Astrocyte of the hippocampus (primary cell): ENCODE data around the gene RASA1.

Experiments used
- DNase-seq: peaks from one replicate; pipeline ENCODE4 v3.0.0; 2011; ENCODE audit warnings: low read depth, low spot score

RASA1 gene

GRCh38 chr5:87403409-87403808 lies 135.7 kb downstream of the RASA1 start:
- DNase-seq = no peak

GRCh38 chr5:87403899-87404298 lies 136.2 kb downstream of the RASA1 start:
- no peak for DNase-seq

GRCh38 chr5:87404359-87404758 lies 136.7 kb downstream of the RASA1 start:
- no peak for DNase-seq

- DNase-seq = peak; percentile 31
These were observed 137.9 kb downstream of the RASA1 start for GRCh38 chr5:87405472-87406155.

- no peak for DNase-seq
These were observed 140.5 kb downstream of the RASA1 start for GRCh38 chr5:87408204-87408603.

- DNase-seq = peak; percentile 82
These were observed 143.2 kb downstream of the RASA1 start for GRCh38 chr5:87410931-87411330.

- DNase-seq = no peak
These were observed 143.9 kb downstream of the RASA1 start for GRCh38 chr5:87411586-87411972.

GRCh38 chr5:87411973-87412629 lies 144.4 kb downstream of the RASA1 start:
- DNase-seq = peak; percentile 61

- DNase-seq = peak; percentile 99
These were observed 145.1 kb downstream of the RASA1 start, which contains the start of gene CCNH for GRCh38 chr5:87412630-87413342. Gene CCNH (minus strand): TSS chr5:87412930. CDS start chr5:87412794, 136 bp downstream.

- DNase-seq = no peak
These were observed 145.6 kb downstream of the RASA1 start for GRCh38 chr5:87413343-87413645.

- DNase-seq = no peak
These were observed 150.8 kb downstream of the RASA1 start for GRCh38 chr5:87418506-87418905.

GRCh38 chr5:87421307-87421706 lies 153.6 kb downstream of the RASA1 start:
- no peak for DNase-seq

- DNase-seq = no peak
These were observed 156.1 kb downstream of the RASA1 start for GRCh38 chr5:87423755-87424154.

- DNase-seq = no peak
These were observed 163.3 kb downstream of the RASA1 start for GRCh38 chr5:87430863-87431457.

- no peak for DNase-seq
These were observed 164.8 kb downstream of the RASA1 start for GRCh38 chr5:87432460-87432859.

GRCh38 chr5:87433945-87434344 lies 166.3 kb downstream of the RASA1 start:
- no peak for DNase-seq

GRCh38 chr5:87434461-87434860 lies 166.8 kb downstream of the RASA1 start:
- DNase-seq = no peak

GRCh38 chr5:87435144-87435694 lies 167.5 kb downstream of the RASA1 start:
- no peak for DNase-seq

- no peak for DNase-seq
These were observed 170.0 kb downstream of the RASA1 start for GRCh38 chr5:87437724-87438123.

GRCh38 chr5:87438231-87438630 lies 170.5 kb downstream of the RASA1 start:
- no peak for DNase-seq
